NCI-H2227 treated with DMSO at 0.1 percent for 48 hours (cell line): ENCODE measurements around the gene HNRNPDL.
"Not testable (repeated sequence)": the region's sequence is repeated elsewhere in the genome, so short reads cannot be mapped to it uniquely, and the experiment has no call there.

Experiments used
- DNase-seq: peaks from one replicate; lab custom pipeline; 2025; lab: John Stamatoyannopoulos, UW

HNRNPDL gene

DNA sequence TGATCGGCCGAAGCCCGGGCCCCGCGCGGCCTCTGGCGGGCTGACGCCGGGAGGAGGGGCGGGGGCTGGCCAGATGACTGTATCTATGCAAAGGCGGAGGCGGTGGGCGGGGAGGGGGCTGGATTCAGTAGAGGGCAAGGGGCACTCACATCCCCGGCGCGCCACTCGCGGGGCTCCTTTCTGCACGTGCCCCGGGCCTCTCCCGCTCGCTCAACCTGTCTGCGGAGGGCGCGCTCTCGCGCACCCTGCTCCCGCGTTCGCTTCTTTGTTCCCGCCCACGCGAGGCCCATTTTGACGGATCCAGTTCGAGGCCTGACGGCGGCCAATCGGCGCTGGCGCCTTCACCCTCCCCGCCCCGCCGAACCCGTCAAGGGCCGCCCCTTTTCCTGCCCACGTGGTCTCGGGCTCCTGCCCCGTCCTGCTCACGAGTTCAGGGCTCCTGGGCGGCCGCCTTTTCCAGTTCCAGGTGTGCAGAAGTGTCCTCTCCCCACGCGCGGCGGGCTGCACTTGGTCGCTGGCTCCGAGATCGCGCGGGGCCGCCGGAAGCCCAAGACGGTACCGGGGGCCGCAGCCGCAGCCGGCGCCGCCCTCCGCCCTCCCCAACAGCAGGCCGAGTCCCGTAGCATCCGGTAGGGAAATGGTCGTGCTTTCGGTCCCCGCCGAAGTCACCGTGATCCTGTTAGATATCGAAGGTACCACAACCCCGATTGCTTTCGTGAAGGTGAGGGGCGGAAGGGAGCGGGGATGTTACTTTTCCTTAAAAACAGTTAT is at the start of gene HNRNPDL, which contains the start of gene ENOPH1:
TSS of gene HNRNPDL (minus strand) at position 270 of the 771 bp plus-strand sequence. CDS start 772 bp downstream, outside the sequence.
TSS of gene ENOPH1 (plus strand) at position 398 of the 771 bp plus-strand sequence. CDS start at position 638, 240 bp downstream.
- peak; percentile 83 for DNase-seq

DNA sequence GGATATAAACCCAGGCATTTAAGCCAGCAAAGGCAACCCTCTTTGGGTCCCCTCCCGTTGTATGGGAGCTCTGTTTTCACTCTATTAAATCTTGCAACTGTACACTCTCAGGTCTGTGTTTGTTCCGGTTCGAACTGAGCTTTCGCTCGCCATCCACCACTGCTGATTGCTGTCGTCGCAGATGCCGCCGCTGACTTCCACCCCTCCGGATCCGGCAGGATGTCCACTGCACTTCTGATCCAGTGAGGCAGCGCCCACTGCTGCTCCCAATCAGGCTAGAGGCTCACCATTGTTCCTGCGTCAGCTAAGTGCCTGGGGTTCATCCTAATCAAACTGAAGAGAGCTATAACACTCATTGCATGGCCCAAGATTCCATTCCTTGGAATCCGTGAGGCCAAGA is 49.3 kb upstream of the HNRNPDL start:
- no peak for DNase-seq

GRCh38 chr4:82477469-82477868 is 47.2 kb upstream of the HNRNPDL start:
- not testable (repeated sequence) for DNase-seq

- DNase-seq = not testable (repeated sequence)
Measured at GRCh38 chr4:82475931-82476330, 45.7 kb upstream of the HNRNPDL start.

DNA sequence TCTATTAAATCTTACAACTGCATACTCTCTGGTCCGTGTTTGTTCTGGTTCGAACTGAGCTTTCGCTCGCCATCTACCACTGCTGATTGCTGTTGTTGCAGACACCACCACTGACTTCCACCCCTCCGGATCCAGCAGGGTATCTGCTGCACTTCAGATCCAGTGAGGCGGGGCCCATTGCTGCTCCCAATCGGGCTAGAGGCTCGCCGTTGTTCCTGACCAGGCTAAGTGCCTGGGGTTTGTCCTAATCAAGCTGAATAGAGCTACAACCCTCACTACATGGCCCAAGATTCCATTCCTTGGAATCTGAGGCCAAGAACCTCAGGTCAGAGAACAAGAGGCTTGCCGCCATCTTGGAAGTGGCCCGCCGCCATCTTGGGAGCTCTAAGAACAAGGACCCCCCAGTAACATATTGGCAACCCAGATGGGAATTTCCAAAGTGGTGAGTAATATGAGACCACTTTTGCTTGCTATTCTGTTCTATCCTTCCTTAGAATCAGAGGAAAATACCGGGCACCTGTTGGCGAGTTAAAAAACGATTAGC is 43.4 kb upstream of the HNRNPDL start:
- DNase-seq = no peak

DNA sequence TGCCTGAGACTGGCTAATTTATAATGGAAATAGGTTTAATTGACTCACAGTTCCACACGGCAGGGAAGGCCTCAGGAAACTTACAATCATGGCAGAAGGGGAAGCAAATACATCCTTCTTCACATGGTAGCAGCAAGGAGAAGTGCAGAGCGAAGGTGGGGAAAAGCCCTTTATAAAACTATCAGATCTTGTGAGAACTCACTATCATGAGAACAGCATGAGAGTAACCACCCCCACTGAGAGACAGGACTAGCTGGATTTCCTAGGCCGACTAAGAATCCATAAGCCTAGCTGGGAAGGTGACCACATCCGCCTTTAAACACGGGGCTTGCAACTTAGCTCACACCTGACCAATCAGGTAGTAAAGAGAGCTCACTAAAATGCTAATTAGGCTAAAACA is 42.8 kb upstream of the HNRNPDL start:
- not testable (repeated sequence) for DNase-seq

GRCh38 chr4:82469791-82470345 is 39.6 kb upstream of the HNRNPDL start:
- DNase-seq = no peak

GRCh38 chr4:82467471-82467870 is 37.2 kb upstream of the HNRNPDL start:
- no peak for DNase-seq

- DNase-seq = no peak
Measured at GRCh38 chr4:82463221-82463620, 33.0 kb upstream of the HNRNPDL start.

DNA sequence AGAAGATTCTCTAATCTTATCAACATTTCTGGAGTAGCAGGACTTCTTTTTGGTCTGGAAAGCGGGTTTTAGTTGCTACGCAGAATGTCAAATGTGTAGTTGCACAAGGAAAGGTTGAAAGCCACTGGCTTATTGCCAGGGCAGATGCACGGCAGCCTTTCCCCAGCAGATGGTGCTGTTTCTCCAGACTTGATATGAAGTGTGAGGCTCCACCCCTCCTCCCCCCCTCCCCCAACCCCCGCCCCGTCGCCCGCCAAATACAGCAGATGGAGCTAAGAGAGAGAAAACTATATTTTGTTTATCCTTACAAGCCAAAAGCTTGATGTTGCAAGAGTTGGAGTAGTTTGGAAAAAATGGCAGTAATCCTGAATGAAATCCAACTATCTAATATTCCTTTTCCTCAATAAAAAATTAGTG is 32.2 kb upstream of the HNRNPDL start:
- DNase-seq = peak; percentile 69

DNA sequence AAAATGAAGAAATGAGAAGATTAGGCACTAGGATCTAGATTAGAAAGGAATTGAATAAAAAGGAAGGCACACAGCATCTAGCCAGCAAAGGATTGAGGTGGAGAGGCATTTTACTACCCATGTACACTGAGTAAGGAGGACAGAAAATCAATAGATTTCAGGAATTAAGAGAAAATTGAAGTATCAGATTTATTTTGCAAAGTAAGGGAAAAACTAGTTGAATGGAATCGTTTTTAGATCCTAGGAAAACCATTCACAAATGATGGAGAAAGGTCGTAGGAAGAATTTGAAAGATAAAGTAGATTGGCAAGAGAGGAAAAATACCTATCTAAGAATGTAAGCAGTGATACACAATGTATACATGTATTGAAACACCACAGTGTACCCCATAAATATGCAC is 31.4 kb upstream of the HNRNPDL start:
- no peak for DNase-seq

GRCh38 chr4:82458729-82459128 is 28.5 kb upstream of the HNRNPDL start:
- DNase-seq = no peak

DNA sequence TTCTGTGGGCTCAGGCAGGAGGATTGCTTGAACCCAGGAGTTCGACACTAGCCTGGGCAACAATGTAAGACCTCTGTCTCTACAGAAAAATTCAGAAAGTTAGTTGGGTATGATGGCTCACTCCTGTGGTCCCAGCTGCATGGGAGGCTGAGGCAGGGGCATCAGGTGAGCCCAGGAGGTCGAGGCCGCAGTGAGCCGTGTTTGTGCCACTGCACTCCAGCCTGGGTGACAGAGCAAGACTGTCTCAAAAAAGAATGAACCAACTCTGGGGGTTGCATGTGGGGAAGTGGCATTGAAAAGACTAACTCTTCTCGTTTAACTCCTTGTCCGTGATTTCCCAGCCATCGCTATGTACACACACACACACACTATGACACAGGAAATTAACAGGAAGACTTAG is 27.0 kb upstream of the HNRNPDL start:
- no peak for DNase-seq

- DNase-seq = no peak
Measured at GRCh38 chr4:82452026-82452425, 21.8 kb upstream of the HNRNPDL start.

GRCh38 chr4:82450966-82451755 is 20.9 kb upstream of the HNRNPDL start:
- no peak for DNase-seq

- no peak for DNase-seq
Measured at GRCh38 chr4:82447886-82448285, 17.6 kb upstream of the HNRNPDL start.

DNA sequence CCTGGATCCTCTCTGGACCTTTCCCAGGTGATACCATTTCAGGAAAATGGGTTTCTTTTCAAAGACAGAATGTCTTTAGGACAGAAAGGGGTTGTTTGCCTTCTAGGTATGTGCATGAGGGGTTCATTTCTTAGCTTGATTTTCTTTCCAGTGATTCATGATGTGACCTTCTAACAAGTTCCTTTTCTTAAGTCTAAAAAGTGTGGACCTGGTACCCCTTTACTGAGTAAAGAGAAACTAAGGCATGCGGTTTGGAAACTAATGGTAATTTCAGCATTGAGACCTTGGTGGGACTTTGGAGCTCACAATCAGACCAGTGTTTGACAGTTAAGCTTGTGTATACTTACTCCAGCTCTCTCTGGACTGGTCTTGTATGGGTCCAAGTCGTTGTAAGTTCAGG is 8.8 kb upstream of the HNRNPDL start:
- no peak for DNase-seq

DNA sequence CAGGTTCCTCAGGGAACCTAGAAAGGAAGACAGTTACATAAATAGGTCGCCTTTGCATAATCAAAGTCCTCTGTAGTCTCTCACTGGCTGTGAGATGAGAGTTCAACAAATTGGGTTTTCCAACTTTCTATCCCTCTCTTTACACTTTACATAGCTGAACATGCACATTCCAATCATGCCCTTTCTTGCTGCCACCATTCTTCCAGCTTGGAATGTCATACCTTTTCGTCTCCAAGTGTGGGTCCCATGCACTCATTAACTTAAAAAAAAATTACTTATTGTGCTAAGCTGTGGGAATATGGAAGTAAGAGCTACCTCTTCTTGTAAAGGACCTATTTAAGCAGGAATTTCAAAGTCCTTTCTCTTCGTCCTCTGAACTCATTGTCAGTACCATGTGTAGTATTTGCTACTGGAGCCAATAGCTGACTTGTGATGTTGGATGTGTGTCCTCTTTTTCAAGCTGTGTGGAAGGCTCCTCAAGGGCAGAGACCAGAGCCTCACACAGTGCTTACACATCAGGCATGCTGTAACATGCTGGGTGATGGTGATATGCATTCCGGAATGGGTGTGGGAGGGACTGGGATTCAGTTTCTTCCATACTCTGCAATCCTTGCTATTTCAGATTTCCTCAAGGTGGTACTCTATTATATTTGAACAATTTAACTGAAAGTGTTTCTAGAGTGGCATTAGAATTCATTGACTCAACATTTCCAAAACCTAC is 7.2 kb upstream of the HNRNPDL start:
- DNase-seq = no peak

DNA sequence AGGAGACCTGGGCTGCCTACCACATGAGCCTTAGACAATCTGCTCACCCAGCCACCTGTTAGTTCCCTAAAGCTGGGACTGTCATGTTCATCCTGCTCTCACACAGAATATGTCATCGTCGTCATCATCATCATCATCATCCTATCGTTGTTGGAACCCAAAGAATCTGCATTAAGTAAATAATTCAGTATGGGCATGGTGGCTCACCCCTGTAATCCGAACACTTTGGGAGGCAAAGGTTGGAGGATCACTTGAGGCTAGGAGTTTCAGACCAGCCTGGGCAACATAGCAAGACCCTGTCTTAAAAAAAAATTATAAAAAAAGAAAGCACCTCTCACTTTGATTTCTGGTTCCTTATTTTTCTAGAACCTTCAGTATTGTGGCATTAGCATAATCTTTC is 6.5 kb upstream of the HNRNPDL start:
- no peak for DNase-seq

- DNase-seq = no peak
Measured at GRCh38 chr4:82436130-82436529, 5.9 kb upstream of the HNRNPDL start.

- no peak for DNase-seq
Measured at GRCh38 chr4:82434949-82435348, 4.7 kb upstream of the HNRNPDL start.

DNA sequence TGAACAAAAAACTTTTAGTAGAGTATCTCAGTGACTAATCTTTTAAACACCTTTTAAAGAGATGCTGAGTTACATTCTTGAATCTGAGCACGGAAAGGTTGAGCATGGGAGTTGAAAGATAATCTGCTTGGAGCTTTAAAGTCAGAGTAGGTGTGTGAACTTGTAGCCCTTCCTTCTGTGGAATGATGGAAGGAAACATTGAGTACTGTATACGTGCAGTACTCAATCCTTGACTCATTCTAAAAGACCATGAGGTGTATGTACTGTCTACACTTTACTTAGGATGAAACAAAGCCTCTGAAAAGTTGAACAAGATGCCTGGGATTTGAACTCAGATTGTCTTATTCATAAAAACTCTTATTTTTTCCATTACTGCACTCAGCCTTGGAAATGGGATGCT is 3.5 kb upstream of the HNRNPDL start:
- no peak for DNase-seq
